GM21825 (cell line): ENCODE measurements around the gene FLNB.

Experiments
- ATAC-seq: cut with Tn5 transposase; IDR thresholded peaks from one replicate; pipeline ENCODE4 v1.9.1; 2021; ENCODE audit warnings: mild to moderate bottlenecking, moderate library complexity; ENCODE audit not compliant: unreplicated experiment

The FLNB gene

DNA sequence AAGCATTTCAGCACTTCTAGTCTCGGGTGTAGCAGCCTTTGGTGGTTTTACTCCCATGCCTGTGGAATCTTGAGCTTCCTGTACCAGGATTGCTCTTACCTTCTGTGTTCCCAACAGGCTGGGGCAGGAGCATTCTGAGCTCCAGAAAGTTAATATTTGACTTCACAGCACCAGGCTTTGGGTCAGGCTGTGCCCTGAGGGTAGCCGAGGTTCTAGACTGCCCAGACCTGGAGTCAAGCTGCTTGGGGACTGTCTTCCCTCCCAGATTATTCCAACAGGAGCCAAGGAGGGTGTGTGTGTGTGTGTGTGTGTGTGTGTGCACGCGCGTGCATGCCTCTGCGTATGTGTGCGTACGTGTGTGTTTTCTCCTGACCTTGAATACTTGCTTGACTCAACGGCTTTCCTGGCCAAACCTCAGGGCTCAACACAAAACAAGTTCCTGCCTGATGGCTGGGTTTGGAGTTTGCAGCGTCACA lies 94.8 kb downstream of the FLNB start:
- no peak for ATAC-seq

DNA sequence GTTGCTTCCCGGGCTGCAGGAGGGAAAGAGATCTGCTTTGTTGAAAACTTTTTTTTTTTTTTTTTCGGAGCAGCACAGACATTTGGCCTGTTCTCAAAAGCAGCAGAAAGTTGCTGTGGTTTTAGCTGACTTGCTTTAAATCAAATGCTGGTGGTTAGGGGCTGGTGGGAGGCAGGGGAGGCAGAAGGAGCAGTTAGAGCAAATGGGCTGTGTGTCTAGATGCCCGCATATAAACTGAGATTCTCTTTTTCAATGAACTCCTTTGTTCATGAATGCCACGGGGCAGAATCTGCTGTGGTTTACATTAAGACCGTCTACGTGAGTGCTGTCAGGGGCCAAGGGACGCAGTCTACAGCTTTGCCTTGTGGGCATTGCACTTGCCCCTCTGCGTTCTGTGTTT lies 95.9 kb downstream of the FLNB start:
- no peak for ATAC-seq

DNA sequence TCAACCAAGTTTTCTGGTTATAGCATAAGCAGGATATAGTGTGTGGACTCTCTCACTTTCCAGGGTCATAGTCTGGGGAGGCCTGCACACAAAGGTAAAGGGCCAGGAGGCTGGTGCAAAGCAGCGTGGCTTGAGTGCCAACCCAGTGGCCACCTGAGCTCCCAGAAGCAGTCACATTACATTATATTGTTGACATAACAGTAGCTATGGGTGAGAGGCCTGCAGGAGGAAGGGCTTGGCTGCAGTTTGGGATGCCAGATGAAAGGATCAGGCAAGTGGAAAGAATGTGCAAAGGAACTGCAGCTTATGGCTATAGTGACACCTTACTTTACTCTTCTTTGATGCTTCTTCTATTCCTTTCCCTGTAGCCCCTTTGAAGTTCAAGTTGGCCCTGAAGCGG lies 96.5 kb downstream of the FLNB start:
- ATAC-seq = no peak

DNA sequence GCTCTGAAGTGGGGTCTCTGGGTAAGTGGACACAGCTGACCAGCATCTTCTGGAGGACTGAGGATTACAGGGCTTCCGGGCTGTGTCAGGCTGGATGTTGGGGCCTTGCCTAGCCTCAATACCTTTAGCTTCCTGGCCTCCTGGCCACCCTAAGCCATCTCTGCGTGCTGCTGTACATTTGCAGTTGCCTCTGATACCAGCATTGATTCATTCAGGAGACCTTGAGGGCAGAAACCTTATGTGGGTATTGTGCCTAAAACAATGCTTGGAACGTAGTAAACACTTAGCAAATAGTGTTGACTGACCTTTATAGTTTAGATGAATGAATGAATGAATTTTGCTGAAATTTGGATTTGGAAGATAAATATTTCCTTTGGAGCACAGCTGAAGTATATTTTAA lies 97.0 kb downstream of the FLNB start:
- ATAC-seq = no peak

DNA sequence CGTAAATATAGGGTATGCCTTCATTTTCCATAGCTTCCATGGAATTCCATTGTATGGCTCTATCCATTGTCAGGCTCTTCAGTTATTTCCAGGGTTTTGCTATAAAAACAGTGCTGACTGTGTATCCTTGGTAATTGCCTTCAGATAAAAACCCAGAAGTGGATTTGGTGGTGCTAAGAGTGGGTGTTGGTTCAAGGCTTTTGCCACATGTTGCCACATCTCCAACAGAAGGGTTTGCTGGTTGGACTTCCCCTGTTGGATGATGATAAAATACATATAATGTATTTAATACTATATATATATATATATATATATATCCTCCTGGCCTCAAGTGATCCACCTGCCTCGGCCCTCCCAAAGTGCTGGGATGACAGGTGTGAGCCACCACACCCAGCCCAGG lies 97.8 kb downstream of the FLNB start:
- no peak for ATAC-seq

DNA sequence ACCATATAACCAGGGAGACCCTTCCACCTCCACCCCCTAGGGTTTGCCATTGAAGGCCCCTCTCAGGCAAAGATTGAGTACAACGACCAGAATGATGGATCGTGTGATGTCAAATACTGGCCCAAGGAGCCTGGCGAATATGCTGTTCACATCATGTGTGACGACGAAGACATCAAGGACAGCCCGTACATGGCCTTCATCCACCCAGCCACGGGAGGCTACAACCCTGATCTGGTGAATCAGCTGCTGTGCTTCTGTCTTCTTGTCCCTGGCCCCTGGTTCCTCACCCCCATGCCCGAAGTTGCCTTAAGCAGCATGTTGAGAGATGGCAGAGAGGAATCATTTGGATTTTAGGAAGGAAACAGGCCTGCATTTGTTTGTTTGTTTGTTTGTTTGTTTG lies 98.4 kb downstream of the FLNB start:
- ATAC-seq = no peak

DNA sequence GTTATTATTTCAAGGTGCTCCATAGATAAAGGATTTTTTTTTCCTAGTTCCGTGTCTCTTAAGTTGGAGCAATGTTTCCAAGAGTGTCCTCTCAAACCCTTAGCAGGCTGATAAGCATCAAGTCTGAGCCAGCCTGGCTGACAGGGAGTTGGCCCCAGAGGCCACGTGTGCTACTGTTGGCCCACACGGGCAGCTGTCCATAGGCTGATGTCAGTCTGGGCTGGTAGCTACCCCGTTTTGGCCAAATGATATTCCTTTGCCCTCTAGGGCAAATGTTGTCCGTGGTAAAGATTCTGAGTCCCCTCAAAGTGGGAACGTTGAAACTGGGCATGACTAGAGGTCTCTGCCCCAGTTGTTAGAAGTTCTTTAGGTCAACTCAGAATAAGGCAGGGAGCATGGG lies 99.4 kb downstream of the FLNB start:
- ATAC-seq = no peak

DNA sequence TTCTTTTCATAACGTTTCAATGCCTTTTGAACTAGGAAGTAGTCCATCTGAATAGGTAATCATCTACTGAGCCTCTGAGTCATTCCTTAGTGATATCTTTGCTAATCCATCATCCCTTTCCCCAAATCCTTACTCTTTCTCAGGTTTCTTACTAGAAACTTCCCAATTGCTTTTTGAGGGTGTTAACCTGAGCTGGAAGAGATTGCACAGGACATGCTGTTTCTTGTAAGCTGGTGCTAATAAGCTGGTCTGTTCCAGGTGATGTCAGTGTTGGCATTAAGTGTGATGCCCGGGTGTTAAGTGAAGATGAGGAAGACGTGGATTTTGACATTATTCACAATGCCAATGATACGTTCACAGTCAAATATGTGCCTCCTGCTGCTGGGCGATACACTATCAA lies 101.5 kb downstream of the FLNB start:
- ATAC-seq = no peak

DNA sequence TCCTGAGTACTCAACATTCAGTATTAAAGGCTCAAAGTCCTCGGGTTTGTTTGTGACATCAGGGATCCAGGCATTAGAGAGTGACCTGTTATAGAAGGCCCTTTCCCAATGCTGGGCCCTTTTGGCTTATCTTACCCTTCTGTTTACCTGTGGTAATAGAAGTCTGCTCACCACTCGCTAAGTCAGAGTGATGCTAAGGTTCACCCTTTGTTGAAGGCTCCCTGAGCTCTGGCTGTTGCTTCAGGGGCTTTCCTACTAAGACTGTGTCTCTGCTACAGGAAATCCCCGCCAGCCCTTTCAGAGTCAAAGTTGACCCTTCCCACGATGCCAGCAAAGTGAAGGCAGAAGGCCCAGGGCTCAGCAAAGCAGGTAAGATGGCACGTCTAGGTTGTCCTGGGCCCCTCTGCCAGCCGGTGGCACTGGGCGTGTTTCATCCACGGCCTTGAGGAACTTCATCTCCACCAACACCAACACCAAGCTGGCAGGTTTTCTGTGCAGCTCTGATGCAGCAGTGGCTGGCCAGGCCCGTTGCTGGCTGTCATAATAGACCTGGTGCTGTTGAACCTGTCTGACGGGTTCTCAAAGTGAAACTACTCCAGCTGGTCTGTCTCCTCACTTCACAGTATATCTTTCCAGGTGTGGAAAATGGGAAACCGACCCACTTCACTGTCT lies 103.4 kb downstream of the FLNB start:
- ATAC-seq = no peak

DNA sequence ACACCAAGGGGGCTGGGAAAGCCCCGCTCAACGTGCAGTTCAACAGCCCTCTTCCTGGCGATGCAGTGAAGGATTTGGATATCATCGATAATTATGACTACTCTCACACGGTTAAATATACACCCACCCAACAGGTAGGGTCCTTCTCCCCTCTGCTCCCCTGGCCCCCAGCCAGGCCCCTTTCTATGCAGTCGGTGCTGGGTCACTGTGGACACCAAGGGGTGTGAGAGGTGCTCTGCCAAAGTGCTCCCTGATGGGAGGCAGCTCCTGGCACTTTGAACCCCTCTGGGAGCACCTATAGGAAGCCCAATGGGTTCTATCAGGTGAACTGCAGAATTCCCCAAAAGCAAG lies 103.9 kb downstream of the FLNB start:
- no peak for ATAC-seq

DNA sequence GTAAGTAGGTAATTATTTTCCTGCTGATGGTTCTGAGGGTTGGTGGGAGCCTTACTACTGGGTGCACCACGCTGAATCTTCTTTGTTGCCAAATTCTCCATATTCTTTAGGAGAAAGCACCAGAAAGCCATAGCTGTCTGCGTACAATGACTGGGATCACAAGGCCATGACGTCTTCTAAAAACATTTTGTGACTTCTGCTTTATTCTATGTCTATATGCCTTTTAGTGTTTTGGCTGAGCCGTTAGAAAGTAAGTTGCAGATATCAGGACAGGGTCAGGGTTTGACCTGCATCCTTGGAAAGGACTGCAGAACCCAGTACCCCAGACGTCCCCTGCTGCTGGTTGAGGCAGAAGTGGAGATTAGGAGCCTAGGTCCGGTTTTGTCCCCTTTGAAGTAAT lies 107.0 kb downstream of the FLNB start:
- ATAC-seq = no peak

DNA sequence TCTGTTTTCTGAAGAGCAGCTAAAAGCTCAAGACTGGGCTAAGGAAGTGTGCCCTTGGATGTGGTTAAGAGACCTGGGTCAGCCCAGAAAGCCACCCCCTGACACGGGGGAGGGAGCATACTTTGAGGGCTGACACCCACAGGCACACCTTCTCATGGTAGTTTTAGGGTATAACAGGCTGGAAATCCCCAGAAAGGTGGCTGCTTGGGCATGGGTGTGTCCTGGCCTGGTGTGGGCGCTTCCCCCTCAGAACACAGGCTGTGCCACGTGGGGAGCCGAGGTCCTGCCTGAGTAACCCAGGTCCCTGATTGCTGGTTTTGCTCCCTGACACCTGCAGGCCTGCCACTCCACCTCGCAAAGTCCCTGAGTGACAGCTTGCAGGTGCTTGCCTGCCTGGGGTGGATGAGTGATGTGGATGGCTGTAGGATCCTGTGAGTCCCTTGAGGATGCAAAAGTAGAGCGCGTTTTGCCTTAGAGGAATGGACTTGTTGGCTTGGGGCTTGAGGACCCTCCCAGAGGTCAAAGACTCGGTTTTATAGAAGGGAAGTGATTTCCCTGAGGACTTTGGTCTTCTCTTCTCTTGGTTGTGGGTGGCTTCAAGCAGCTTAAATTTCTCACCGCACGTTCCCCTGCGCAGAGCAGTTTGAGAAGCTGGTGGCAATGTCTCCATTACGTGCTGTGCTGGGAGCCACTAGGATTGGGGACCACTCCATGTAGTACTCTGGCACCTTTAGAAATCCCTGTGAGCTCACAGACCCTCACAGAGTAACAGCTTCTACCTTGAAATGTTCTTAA lies 108.1 kb downstream of the FLNB start:
- ATAC-seq = peak; percentile 63

DNA sequence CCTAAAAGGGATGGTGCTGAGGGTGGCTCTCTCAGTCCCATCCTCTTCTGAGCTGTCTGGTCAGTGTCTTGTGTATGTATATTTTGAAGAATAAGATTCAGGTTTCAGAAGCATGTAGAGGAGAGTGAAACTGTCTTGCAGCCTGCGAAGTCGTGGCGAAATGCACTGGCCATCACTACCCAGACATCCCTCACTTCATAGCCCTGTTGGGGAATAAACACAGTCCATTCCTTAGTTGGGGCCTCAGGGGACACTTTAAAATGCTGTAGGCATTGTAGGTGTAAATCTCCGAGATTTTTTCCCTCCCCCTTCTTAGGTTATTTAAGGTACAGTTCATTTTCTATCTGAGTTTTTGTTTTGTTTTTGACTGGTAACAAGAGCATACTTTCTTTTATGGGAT lies 108.8 kb downstream of the FLNB start:
- no peak for ATAC-seq

DNA sequence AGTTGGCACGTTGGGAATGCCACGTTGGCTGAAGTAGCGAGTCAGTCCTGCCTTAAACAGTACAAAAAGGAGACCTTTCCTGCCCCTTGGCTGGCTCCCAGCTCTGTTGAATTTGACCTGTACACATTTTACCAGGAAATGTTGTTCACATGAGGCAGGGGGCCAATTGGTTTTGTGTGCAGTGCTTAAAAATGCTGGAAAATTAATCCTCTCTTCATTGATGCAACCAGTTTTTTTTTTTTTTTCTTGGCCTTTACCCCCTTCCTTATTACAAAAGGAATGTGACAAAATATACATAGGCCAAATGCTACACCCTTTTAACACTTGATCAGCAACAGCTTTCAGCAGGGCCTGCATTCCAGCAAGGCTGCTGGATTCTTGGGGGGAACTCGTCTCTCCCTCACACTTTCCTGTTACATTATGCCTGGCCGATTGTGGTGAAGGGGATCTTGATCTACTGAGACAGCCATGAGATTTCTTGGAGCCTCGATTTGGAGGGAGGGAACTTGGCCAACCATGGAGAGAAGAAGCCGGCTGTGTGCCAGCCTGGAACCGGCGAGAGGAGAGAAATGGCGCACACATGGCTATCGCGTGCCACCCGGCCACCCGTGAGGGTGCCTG lies 109.4 kb downstream of the FLNB start:
- ATAC-seq = no peak

DNA sequence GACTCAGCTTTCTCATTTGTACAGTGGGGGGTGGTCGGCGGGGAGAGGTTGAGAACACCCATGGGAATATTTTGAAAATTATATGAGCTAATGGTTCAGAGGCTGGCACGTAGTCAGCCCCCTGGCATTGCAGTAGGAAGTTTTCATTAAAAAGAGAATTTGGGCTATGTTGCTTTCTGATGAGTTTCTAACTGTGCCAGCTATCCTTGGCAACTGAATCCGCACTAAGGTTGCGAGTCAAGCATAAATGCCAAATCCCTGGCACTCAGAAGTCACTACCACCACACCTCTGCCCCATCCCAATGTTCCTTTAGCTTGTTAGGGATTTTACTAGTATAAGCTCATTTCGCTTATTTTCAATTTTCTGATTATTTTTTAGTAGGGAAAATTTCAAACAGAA lies 111.0 kb downstream of the FLNB start:
- ATAC-seq = no peak

DNA sequence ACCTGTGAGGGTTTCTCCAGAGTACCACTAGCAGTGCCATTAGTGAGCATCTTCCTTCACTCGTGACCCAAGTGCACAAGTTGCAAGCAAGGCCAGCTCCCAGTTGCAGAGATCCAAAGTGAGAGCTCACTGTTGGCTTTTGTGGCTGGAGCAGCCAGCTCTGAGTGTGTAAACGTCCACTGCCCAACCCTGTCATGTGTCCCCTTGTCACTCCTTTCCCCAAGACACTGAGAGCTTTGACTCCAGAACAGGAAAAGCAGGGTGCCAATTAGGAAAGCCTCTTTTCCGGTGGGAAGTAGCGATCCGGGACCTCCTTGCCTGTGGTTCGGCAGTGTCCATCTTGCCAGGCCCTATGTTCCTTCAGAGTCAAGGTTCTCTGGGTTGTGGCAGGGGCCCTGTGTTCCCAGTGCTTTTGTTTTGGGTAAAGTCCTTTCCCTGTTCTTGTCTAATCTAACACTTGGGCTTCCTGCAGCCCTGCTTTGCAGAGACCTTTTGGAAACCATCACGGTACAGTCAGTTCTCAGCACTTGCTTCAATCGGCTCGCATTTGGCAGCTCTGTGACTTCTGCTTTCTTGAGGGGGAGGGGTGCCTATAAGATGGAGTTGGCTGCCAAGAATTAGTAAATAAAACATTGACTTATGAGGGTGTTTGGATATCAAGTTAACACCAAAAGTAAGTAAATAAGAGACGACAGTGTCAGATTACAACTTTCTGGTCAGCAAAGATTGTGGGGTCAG lies 112.0 kb downstream of the FLNB start:
- ATAC-seq = no peak

DNA sequence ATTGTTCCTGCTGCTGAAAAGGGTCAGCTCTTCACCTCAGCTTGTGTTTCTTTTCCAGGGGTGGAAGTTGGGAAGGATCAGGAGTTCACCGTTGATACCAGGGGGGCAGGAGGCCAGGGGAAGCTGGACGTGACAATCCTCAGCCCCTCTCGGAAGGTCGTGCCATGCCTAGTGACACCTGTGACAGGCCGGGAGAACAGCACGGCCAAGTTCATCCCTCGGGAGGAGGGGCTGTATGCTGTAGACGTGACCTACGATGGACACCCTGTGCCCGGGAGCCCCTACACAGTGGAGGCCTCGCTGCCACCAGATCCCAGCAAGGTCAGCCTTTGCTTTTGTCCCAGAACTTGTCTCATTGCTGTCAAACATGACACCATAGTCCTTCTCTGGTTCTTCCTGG lies 113.0 kb downstream of the FLNB start:
- no peak for ATAC-seq

DNA sequence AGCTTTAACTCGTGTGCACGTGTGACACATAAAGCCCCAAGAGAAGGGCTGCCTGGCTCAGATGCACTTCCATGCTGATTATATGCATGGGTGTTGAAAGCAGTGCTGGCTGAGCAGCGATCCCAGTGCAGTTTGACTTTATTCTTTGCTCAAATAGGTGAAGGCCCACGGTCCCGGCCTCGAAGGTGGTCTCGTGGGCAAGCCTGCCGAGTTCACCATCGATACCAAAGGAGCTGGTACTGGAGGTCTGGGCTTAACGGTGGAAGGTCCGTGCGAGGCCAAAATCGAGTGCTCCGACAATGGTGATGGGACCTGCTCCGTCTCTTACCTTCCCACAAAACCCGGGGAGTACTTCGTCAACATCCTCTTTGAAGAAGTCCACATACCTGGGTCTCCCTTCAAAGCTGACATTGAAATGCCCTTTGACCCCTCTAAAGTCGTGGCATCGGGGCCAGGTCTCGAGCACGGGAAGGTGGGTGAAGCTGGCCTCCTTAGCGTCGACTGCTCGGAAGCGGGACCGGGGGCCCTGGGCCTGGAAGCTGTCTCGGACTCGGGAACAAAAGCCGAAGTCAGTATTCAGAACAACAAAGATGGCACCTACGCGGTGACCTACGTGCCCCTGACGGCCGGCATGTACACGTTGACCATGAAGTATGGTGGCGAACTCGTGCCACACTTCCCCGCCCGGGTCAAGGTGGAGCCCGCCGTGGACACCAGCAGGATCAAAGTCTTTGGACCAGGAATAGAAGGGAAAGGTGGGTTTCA lies 114.9 kb downstream of the FLNB start:
- ATAC-seq = no peak

DNA sequence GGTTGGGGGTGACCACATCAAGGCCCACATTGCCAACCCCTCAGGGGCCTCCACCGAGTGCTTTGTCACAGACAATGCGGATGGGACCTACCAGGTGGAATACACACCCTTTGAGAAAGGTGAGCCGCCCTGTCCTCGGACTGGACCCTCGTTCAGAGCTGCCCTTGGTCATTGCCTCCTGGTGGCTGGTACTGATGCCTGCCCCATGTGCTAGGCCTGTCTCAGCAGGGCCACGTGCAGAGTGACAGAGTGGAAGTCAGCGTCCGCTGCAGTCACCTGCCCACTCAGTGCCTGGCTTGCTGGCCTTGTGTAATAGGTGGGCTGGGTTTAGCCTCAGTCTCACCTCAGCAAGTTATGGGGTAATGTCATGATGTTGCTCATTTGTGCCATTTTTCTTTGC lies 116.2 kb downstream of the FLNB start:
- ATAC-seq = no peak

DNA sequence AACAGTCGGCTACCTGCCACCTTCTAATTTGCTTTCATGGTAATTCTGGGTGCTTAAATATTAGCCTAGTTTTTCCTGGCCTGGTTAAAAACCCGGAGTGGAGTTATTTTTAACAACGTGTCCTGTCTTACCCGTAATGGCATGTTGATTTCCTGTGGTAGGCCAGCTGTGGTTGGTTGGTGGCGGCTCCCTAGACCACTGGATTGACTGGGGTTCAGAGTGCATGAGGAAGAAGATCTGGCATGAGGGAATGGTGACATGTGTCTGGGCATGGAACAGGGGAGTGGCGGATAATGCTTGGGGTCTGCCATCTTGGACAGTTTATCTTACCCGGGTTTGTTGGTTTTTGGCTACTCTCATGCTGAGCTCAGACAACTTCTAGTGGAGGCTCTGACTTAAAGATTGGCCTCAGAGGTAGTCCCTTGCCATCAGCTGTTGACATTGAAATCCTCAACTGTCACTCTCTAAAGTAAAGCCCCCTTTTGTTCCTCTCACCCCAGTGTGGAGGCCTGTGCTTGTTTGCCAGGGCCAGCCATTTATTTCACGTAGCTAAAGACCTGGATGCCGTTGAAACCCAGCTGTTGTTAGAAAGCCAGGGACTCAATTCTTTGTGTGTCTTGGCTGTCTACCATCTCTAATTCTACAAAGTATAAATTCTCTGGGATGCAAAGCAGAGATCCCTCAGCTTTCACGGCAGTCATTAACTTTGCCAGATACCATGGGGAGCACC lies 121.0 kb downstream of the FLNB start:
- no peak for ATAC-seq
